Stimulated activated CD8-positive, alpha-beta memory T cell treated with anti-CD3 and anti-CD28 coated beads, Interleukin-4, amount 100 ng/mL, for 24 hours (primary cell): ENCODE data around the gene ATP2C1.

ENCODE experiments used
- DNase-seq: peaks from one replicate; pipeline ENCODE4 v3.0.0-alpha.2; 2020; ENCODE audit warnings: low read depth

ATP2C1 gene

DNA sequence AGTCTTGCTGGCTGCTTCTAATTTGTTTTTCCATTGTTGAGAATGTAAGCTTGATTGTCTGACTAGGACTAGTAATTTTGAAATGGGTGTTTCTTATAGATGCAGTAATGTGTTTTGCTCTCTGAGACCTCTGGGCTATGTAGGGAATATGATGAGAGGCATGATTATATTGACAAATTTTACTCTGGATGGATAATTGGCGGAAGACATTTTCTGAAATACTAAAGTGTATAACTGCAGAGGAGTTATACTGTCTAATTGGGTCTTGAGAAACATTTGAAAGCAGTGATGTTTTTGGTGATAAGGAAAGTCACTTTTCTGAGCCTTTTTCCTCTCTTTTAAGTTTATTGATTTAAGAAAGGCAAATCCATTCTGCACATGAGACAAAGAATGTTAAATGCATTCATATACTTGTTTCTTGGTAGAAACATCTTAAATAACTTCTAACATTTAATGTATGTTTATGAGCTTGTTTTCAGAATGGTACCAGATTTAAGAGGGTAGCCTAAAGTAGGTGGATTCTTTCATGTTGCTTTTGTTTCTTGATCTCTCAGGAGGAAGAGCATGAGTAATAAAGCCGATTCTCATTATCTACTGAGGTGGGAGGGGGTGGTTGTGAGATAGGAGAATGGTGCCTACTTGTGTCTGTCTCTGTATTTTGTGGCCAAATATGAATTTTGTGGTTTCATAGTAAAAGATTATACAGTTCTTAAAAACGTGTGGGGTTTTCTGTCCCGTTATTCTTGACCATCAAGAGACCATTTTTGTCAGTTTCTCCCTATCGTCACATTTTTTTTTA is 2.0 kb downstream of the ATP2C1 start:
- no peak for DNase-seq

DNA sequence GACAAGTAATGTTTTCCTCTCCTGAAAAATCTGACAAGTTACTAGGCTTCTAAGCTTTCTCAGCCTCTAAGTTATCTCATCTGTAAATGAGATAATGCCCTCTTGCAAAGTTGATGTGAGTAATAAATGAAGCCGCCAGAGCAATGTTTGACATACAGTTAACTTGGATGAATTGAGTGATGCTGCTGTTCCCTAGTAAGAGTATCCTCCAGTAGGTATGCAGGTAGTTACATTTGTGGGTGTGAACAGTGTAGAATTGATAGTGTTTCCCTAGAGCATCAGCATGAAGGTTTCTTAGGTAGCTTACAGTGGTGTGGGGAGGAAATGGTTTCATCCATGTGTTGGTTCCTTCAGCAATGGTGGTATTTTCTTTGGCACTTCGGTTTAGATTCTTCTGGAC is 3.4 kb downstream of the ATP2C1 start:
- no peak for DNase-seq

DNA sequence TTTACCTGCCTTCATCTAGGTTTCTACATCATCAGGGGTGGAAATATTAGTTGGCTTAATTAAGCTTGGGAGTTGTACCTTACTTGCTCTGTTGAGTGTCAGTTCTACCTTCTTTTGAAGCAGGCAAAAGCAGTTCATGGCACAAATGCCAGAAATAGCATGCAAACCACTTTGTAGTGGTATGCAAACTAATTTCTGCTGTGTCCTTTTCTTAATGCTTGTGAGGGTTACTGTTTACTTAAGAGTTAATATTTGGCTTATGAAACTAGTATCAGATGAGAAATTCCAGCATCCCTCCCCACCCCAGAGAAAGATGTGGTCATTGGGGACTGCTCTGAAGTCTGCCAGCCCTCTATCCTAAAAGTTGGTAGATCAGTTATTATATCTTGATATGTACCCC is 7.1 kb downstream of the ATP2C1 start:
- DNase-seq, result no peak

DNA sequence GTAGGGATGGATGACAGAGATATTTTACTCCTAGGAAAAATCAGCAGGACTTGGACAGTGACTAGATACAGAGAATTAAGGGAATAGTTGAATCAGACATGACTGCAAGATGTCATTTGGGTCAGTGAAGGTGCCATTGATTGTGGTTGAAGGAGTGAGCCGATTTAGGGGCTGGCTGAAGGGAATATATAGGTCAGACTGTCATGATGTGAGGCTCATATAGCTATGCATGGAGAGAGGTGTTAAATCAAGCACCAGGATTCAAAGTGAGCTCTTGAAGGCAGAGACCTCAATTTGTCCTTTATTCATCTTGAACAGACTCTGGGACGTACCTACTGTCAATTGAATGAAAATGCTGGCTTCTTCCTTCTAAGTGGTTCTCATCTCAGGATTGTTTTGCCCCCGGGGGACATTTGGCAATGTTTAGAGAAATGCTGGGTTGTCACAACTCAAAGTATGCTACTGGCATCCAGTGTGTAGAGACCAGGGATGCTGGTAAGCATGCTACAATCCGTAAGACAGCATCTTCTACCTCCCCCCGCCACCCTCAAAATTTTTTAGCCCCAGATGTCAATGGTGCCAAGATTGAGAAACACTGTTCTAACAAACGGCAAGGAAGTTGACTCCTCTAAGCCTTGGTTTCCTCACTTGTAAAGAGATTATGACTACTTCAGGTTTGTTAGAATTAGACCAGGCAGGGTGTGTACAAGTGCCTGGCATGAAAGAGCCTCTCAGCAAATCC is 7.8 kb downstream of the ATP2C1 start:
- no peak for DNase-seq

DNA sequence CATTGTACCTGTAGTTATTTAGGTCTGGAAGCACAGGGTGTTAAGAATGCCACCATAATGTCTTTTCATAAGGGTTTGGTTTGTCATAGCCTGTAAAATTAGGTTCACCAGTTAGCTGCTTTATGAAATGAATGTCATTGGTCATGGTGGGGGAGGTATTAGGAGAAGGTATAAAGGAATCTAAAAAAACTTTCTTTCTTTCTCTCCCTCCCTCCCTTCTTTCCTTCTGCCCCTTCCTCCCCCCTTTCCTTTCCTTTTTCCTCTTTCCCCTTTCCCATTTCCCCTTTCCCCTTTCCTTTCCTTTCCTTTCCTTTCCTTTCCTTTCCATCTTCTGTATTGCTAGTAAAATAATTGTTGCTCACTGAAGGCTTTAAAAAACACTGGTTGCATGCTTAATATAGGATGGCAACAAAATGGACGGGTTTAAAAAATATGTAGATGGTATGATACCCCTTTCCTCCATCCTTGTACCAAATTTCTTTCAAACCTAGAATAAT is 9.6 kb downstream of the ATP2C1 start:
- no peak for DNase-seq

DNA sequence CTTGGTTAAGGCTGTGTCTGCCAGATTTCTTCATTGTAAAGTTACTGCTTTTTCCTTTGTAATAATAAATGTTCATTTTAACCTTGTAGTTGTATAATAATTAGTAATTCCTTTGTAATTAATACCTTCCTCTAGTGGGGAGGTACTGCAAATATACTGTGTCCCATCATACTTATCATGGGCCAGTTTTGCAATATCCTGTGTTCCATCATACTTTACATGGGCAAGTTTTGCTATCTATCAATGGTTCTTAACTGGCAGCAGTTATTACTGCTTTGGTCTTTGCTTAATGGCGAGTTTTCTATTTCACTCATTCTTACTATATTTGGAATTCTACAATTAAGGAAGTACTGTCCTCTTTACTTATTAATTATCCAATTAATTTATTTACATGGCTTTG is 10.6 kb downstream of the ATP2C1 start:
- DNase-seq, result no peak

DNA sequence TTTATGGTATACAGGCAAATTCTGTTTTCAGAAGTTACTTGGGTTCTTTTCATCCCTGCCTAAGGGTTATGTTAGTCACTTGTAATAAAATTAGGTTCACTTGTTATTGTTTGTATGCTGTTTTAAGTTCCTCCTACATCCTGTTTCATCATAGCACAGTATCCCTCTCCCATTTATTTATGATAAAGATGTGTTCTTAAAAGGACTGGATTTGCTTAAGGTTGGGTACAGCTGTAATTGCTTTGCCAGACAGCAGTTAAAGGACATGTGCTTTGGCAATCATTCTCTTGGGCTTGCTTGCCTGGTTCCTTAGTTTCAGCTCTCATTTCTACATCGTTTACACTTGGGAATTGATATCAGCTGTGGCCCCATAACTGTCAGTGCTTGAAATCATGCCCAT is 11.7 kb downstream of the ATP2C1 start:
- DNase-seq, result no peak

DNA sequence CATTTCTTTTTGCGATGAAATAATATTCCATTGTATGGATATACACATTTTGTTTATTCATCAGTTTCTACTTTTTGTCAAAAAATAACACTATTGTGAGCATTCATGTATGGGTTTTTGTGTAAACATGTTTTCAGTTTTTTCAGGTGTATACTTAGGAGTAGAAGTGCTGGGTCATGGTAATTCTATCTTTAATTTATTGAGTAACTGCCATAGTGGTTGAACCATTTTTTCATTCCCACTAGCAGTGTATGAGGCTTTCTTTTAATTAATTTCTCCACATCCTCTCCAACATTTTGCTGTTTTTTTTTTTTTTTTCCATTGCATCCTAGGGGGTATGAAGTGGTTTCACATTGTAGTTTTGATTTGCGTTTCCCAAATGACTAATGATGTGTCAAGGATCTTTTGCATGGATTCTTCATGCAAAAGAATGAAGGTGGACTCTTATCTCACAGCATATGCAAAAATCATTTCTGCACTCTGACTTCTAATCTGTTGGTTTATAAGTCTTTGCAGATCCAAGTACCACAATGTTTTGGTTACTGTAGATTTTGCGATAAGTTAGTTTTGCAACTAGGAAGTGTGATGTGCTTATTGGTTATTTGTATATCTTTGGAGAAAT is 12.6 kb downstream of the ATP2C1 start:
- DNase-seq, result no peak

DNA sequence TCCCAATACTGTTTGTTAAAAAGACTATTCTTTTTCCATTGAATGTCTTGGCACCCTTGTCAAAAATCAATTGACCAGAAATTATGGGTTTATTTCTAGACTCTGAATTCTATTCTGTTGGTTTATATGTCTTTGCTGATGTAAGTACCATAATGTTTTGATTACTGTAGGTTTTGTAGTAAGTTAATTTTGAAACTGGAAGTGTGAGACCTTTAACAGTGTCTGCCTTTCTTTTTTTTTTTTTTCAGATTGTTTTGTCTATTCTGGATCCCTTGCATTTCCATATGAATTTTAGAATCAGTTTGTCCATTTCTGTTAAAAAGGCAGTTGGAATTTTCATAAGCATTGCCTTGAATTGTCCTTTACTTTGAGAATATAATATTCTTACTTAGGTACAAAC is 13.6 kb downstream of the ATP2C1 start:
- no peak for DNase-seq

DNA sequence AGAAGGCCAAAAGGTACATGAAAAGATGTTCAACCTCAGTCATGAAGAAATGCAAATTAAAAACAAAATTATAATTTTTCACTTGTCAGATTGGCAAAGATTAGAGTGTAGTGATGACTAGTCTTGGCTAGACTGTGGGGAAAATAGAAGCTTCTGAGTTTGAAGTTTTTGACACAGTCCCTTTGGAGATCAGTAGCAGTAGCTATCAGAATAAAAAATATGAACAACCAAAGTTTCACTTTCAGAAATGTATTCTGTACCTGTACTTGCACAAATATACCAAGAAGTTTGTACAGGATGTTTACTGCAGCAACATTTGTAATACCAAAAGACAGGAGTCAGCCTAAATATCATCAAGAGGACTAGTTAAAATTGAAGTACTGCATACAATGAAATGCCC is 14.1 kb downstream of the ATP2C1 start:
- DNase-seq, result no peak

DNA sequence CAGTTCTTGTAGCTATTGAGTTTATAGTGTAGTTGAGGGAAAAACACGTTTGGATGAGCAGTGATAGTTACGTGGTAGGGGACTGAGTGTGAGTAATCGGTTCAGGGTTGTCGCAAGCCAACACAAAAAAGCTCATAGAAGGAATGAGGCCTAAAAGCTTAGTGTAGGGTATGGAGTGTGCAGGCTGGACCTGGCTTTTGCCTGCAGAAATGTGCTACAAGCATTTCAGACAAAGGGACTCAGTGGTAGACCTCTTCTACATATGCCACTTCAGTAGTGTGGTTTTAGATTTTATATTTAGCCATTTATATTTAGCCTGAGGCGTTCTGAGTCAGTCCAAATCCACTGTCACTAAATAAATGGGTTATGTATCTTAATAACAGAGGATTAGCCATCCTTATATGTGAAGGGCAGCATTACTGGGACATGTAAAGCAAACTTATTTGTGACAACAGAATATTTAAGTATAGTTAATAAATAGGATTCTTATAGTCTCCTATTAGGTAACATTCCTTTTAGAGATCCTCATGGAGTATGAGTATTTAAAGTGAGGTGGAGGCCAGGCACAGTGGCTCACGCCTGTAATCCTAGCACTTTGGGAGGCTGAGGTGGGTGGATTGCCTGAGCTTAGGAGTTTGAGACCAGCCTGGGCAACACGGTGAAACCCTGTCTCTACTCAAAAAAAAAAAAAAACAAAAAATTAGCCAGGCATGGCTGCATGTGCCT is 21.8 kb downstream of the ATP2C1 start:
- no peak for DNase-seq

DNA sequence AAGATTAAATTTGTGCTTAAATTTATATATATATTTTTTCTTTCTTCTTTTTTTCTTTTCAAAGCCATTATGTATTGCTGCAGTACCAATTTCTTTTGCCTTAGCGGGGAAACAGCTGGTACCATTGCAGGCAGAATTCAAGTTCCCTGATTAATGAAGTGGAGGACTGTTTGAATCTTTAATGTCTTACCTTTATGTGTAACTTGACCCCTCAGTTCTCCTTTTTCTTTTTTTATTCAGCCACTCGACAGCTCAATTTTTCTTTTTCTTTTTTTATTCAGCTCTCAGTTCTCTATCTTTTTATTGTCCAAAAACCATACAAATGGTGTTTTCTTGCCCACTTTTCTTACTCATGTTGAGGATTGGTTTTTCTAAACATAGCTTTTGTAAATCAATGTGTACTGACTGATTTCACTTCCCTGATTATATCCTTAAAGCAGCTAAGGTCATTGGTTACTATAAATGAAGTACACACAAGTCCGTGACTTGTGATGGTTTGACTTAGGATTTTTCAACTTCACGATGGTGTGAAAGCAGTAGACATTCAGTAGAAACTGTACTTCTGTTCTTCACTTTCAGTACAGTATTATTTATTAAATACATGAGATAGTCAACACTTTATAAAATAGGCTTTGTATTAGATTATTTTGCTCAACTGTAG is 22.8 kb downstream of the ATP2C1 start:
- no peak for DNase-seq

DNA sequence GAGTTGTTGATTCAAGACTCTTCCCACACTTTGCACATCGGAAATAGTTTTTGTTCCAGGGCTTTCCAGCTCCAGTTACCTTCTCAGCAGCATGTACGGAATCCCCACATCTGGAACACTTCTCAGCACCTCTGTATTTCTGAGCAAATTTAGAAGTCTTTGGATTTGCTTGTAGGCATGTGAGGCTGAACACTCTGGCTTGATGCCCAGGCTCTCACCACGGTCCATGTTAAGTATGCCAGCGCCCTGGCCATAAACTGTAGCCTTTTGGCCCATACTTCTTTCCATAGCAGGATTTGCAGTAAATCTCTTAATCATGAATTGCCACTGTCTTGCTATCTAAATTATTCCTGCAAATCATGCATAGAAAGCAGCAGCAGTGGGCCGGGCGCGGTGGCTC is 24.4 kb downstream of the ATP2C1 start:
- no peak for DNase-seq

DNA sequence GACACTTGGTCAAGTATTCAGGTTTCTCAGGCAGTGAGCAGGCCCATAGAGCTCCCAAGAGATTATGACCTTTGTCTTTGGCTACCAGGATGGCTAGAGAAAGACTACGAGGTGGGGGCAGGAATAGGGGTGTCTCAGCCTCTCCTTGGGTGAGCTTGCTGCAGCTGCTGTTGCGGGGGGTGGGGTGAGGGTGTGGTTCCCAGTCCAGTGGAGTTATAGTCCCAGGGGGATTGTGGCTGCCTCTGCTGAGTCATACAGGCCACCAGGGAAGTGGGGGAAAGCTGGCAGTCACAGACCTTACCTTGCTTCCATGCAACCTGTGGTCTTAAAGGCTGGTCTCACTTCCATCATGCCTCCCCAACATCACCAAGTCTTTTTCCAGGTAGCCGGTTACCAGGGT is 31.7 kb downstream of the ATP2C1 start:
- no peak for DNase-seq

DNA sequence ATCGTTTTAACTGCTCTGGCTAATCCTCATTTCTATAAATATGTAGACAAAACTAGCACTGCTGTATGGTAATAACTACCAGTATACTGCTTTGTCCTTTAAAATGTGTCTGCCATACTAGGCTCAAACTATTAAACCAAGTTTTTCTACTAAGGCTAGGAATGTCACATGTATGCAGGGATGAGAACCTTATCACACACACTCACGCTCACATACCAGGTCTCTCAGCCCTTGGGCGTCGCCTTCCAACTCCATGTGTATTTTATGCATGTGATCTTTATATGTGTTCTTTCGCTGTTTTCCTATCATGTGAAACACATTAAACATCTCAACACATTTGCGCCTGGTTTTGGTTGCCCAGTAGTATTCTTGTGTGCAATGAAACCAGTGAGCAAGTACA is 32.6 kb downstream of the ATP2C1 start:
- DNase-seq, result no peak

DNA sequence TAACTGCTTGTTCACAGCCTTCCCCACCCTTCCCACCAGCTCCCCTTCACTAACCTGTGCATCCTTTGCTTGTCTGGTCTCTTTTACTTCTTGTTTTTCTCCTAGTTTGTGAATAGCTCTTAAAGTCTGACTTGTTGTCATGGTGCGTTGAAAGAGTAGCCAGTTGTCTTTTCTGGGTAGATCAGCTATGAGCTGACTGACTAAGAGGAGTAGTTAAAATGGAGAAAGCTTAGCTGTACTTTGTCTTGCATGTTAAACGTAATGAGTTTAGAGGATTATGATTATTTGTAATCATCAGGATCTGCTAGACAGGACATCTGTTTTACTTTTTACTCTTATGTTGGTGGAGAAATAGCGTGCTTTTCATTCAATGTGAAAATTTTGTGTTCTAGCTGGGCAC is 35.9 kb downstream of the ATP2C1 start:
- DNase-seq, result no peak

DNA sequence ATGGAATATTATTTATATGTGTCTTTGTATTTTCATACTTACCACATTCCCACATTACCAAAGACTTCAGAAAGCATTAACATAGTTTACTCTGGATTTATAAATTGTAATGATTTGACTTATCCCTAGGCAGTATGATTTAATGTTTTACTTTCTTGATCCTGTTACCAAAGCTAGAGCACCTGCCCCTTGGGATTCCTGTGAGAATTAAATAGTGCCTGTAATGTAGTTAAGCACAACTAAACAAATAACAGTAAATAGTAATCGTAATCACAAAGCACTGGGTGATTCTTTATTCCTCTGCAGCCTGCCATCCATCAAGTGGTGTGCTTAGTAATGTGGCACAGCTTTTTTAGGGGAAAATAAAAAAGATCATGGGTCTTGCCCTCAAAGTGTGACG is 39.1 kb downstream of the ATP2C1 start:
- DNase-seq, result no peak

DNA sequence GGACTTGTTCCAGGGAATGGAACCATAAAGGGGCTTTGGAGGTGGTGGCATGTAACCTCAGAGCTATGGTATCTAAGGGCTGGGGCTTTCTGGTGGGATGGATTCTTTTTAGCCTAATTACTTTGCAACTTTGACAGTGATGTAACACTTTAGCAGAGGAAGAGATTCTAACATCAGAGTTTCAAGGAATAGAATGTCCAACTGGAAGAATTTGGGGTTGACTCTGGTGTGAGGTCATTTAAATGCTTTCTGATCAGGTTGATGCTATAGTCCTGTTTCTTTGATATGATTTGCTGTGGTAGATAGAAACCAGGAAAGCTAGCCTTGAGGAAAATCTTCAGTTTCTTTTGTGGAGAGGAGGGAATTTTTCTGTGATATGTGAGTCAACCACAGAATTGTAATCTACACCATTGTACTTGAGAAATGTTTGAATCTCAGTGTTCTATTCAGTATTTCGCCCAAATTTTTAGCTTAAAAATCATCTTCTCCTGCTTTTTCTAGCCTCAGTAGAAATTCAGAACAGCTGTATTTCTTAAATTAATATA is 40.0 kb downstream of the ATP2C1 start:
- no peak for DNase-seq

DNA sequence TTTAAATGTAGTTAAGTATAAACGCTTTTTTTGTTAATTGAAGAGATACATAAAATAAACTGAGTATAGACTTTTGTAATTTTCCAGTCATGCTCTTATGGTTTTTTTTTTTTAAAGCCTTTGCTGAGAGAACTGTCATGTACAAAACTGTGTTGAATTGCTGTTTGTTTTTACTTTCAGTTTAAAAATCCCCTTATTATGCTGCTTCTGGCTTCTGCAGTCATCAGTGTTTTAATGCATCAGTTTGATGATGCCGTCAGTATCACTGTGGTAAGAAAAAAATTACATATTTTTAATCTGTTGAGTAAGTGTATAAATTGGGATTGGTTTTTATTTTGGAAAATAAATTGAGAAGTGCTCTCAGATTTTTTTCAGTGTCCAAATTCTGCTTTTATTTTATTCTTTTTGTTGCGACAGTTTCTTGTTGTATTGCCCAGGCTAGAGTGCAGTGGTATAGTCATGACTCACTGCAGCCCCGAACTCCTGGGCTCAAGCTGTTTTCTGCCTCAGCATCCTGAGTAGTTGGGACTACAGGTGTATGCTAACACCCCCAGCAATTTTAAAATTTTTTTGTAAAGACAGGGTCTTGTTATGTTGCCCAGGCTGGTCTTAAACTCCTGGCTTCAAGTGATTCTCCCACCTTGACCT is 40.7 kb downstream of the ATP2C1 start:
- DNase-seq, result no peak

DNA sequence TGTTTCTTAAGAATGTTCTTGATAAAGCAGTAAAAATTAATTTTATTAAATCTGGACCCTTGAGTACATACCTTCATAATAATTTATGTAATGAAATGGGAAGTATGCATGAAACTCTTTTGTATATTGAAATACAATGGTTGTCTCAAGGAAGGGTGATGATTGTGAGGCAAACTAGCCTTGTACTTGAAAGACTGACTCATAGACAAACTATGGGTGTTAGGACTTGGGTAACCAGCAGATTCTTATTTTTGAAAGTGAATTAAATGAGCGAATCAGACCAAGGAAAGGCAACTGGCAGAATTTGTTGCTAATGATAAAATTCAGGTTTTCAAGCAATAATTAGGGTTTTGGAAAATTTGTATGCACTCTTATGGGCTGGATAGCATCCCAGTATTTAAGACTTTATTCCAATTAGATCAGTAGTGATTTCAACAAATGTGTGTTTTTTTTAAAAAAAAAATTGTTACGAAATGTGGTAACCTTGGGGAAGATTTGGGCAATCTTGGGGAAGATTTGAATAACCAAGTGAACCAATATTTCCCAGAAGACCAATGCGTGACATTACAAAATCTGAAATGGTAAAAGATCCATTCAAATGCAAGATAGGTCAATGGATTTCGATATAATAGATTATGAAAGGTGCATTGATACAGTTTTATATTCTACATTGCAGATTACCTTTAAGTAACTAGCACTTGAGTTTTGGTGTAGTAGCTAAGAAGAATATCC is 42.0 kb downstream of the ATP2C1 start:
- no peak for DNase-seq
